Left lobe of liver (tissue), 2 donors: ENCODE data around the gene KATNAL1. TPM values are rescaled to one million over a fixed set of nuclear protein-coding genes. Genes with fewer than 3 reads are reported as not detected.

Experiments used
- ATAC-seq: fragments of 200-7000 bp; cut with Tn5 transposase; one replicate; pipeline ENCODE4 v1.9.1; 2020; ENCODE audit warnings: mild to moderate bottlenecking, moderate library complexity
- DNase-seq: peaks from one replicate; pipeline ENCODE4 v3.0.0-alpha.2; 2020; ENCODE audit warnings: low spot score
- total RNA-seq: library from RNA; stranded (reverse); gene quantifications from one replicate; pipeline ENCODE4 v1.2.1, GENCODE V29; 2021
- donor health status: DM: no; HTN: no; CAD: no; lungs with moderate emphysema.
- donor health status: DM: no; HTN: yes; CAD: no.

KATNAL1 gene
- total RNA-seq = 7.7 TPM

DNA sequence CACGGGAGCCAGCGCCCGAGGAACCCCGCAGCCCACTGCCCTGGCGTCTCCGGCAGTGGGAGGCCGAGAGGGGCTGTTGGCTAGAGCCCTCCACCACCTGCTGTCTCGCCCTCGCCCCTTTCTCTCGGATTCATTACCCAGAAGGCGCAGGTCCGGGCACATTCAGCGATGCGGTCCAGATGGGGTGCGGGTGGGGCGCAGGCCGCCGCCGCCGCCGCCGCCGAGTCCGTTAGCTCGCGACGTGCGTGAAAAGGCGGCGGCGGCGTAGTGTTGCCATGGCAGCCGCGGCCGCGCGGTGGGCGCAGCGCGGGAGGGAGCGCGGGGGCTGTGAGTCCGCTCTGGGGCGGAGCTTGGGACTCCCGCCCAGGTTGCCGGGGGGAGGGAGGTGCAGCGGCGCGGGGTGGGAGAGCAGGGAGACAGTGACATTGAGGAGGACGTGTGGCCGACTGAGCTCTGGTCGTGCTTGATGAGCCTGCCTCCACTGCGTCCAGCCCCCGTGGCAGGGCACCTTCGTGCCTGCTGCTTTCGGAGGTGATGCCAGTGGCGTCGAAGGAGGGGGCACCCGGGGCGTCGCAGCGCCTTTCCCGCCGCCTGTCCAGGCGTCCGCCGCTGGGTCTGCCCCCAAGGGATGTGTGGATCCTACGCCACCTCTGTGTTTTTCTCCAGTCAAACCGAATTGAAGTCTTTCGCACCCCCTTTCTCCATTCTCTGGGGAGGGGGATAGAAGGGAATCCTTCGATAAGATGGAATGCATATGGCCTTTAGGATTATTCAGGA is at the start of gene KATNAL1:
Gene KATNAL1, minus strand, starts transcription at position 358 of the 777 bp plus-strand sequence. CDS start 23,774 bp downstream, outside the sequence.
- peak; percentile 84 for DNase-seq
- ATAC-seq = peak; percentile 90

- ATAC-seq (no peak), DNase-seq (no peak)
These were observed 48.5 kb upstream of the KATNAL1 start for GRCh38 chr13:30355839-30356238.

DNA sequence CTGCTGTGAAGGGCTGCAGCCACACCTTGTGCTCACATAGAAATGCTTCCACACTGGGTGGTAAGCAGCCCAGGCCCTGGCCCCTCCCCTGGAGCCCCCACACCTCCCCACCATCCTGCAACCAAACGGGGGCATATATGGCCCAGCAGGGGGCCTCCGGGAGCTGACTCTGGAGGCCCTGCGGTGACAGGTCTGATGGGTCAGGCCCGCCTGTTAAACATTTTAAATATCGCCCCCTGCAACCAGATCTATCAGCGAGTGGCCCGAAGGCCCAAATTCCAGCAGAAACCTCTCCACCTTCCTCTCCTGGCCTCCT is 48.0 kb upstream of the KATNAL1 start:
- ATAC-seq (peak; percentile 72), DNase-seq (no peak)

- ATAC-seq = peak; percentile 92
- DNase-seq = peak; percentile 70
These were observed 47.4 kb upstream of the KATNAL1 start for GRCh38 chr13:30354493-30355383.

DNA sequence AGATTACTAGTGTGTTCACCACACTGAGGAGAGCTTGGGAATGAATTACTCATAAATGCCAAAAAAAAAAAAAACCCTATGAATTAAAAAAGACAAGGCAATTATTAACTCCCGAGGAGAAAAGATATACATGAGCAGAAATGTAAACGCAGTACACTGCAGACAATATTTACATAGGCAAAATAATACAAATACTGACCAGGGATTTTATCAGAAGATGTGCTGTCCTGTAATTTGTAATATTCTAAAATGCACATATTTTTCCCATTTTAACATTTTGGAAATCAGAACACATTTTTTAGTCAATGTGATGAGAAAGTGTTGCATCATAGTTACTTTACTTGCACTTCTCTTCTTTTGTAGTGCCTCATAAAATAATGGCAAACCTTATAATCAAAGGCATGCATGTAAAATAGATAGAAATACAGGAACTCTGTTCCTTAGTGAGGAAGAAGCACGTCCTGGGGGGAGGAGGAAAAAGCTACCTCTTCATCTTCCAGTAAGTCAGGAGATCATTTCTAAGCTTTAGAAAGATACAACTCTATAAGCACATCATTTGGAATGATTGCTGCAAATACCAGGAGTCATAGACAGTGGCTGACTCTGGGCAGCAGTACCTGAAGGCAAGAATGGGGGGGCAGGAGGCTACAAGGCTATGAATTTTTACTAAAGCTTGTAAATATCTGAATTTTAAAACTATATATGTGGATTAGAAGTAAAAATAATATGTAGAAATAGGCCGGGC is 46.3 kb upstream of the KATNAL1 start:
- ATAC-seq (no peak), DNase-seq (no peak)

- DNase-seq (no peak), ATAC-seq (no peak)
These were observed 45.7 kb upstream of the KATNAL1 start for GRCh38 chr13:30353060-30353459.

DNA sequence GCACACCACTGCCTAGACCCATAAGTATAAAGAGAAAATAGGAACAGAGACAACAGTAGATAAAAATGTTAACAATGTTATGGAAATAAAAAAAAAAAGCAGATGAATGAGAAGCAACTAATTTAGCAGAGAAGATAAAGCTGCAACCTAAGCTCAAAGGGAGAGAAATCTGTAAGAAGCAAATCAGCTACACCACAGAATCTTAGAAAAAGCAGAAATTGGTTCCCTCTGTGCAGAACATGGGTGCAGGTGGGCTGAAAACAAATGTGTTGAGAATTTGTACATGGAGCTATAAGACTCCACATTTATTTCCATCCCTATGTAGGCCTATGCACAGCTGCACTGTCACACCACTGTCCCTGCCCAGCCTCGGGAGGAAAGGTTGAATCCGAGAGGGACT is 44.8 kb upstream of the KATNAL1 start:
- no peak for ATAC-seq
- no peak for DNase-seq

GRCh38 chr13:30346789-30347167 is 39.4 kb upstream of the KATNAL1 start:
- no peak for ATAC-seq
- no peak for DNase-seq

- ATAC-seq = no peak
- DNase-seq = no peak
These were observed 38.9 kb upstream of the KATNAL1 start for GRCh38 chr13:30346153-30346788.

- no peak for ATAC-seq
- no peak for DNase-seq
These were observed 38.2 kb upstream of the KATNAL1 start for GRCh38 chr13:30345426-30346100.

- ATAC-seq (peak; percentile 92), DNase-seq (peak; percentile 94)
These were observed 34.6 kb upstream of the KATNAL1 start for GRCh38 chr13:30341815-30342570.

DNA sequence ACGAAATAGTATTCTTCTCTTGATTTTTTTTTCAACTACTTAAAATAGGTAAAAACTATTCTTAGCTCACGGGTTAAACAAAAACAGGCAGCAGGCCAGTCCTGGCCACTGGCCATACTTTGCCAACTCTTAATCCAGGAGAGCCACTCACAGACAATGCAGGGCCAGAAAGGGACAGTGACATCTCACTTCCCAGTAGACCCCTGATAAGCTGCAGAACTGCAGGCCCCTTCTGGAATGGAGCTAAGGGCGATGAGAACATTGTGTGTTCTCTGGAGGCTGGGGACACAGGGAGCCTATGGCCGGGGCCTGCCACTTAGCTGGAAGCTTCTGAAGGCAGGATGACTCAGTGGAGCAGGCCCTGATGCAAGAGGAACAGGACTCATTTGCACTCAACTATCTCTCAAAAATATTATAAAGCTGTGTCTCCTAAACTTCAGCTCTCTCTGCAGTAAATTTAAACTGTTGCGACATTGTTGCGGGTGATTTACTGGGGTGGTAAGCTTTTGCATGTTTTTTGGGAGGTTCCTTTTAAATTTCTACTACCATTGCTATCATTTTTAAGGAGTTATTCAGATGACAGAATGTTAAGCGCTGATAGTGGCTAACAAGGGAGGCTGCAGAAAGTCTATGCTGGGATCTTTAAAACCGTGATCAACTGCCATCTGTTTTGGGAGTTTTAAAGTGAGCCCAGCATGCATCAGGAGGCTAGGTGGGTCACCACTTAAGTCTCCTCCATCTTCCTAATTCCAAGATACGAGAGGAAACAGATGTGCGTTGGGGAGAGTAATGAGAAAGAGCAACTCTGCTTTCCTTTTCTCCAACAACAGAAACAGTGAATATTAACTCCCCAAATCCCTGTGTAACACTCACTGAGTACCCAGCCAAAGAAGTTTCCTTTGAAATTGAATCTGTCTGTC is 33.2 kb upstream of the KATNAL1 start:
- peak; percentile 56 for ATAC-seq
- peak; percentile 70 for DNase-seq

DNA sequence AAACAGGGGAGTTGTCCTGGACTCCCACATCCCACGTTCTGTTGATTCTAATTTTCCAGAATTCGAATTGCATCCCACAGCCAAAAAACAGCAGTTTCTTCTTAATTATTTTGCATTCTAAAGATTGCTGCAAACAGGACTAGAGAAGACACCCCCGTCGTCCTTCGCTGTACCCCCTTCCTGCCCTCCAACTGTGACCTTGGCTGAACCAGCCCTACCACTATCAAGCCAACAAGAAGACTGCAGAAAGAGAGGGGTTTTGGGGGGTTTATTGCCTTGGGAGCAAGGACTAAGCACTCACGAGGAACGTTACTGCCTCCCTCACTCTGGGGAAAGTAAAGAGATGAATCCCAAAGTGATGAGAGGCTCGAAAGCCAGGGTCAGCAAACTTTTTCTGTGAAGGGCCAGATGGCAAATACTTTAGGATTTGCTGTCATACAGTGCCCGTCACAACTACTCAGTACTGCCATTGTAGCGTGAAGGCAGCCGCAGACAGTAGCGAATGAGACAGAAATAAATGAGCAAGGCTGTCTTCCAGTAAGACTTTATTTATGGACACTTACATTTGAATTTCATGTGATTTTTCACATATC is 32.5 kb upstream of the KATNAL1 start:
- ATAC-seq (no peak), DNase-seq (no peak)

DNA sequence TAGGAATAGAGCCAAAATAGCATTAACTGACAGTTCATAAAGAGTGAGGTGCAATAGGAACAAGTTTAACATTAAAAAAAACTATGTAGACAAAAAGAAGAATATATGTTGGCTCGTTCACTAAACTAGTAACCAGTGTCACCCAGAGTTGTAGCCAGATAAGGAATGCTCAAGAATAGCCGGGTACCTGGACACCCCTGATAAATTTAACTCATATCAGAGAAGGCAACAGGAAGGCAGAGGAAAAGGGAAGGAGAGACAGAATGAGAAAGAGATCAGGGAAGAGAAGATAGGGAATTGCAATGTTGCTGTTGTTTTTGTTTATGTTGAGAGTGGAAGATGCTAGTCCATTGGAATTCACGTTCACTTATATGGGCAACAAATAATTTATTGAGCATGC is 31.6 kb upstream of the KATNAL1 start:
- no peak for DNase-seq
- ATAC-seq = no peak

- ATAC-seq (no peak), DNase-seq (no peak)
These were observed 31.0 kb upstream of the KATNAL1 start for GRCh38 chr13:30338331-30338851.

GRCh38 chr13:30337061-30337610 is 29.8 kb upstream of the KATNAL1 start:
- DNase-seq (no peak), ATAC-seq (no peak)

DNA sequence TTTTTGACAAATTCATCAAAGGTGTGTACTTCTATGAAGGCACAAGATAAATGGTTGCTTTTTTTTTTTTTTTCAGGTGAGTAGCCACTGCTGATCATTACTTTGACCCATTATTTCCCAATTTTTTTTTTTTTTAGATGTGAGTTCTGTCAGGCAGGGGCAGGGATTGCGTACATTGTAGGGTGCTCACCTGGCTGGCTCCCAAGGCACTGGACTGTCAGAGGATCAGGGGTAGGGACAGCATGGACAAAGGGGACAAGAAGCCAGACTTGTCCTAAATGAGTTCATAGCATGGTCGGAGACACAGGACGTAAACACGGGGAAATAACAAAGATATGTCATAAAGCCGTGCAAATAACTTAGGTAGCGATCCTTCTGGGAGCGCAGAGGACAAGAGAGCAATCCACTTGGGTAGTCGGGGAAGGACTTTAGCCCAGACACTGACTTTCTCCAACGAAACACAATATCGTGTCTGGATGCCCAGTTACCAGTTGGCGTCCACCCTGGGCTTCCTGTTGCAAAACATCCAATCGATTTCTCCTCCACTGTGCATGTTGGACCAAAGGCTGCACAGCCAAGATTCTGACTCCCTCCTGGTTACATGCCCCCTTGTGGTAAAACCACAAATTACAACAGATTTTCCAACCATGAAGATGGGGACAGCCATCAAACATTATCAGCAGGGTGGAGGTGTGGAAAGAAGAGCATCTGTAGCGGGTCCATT is 27.5 kb upstream of the KATNAL1 start:
- DNase-seq = peak; percentile 95
- ATAC-seq = peak; percentile 92
